NCI-H1436 treated with DMSO at 0.1 percent for 48 hours (cell line): Measurements from ENCODE around the gene PPARGC1A.

Source experiments
- DNase-seq: peaks from one replicate; lab custom pipeline; 2025; lab: John Stamatoyannopoulos, UW

The PPARGC1A gene

GRCh38 chr4:23878912-23879732, 10.7 kb downstream of the PPARGC1A start:
- DNase-seq, result no peak

GRCh38 chr4:23878246-23878891, 11.5 kb downstream of the PPARGC1A start:
- no peak for DNase-seq

GRCh38 chr4:23877758-23878229, 12.1 kb downstream of the PPARGC1A start:
- DNase-seq, result no peak

GRCh38 chr4:23876418-23877089, 13.3 kb downstream of the PPARGC1A start:
- no peak for DNase-seq

DNA sequence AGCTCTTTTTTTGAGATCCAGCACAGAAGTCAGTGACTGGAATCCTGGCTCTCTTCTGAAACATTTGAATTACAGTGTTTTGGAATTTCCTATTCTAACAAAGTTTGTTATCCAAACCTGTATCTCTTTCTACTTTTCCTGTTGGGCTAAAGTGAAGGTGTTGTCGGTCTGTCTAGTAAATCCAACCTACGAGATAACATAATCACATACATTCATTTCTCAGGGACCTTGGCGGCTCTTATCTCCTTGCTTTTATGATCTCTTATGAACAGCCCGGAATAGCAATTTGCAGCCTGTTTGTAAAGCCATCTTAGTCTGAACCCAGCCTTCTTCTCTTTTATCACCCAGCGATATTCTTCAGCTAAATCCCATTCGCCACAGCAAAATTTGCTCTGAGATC, 14.5 kb downstream of the PPARGC1A start:
- DNase-seq, result no peak

DNA sequence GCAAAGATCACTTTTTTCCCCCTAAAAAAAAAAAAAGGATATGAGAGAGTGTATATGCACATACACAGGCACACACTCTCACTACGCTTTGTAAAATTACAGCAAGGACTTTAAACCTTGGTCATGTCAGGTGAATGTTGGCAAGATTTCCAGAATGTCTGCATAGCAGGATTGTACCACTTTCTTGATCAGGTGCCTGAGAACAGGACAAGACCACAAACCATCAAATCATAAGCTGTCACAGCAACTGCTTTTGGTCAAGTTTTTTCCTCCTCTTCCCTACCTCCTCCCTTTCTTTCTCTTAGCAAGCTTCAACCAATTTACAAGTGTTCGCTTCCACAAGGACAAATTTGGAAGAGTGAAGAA, 15.3 kb downstream of the PPARGC1A start:
- no peak for DNase-seq

GRCh38 chr4:23873717-23874535, 15.9 kb downstream of the PPARGC1A start:
- no peak for DNase-seq

- DNase-seq, result no peak
Measured at GRCh38 chr4:23871426-23871825, 18.4 kb downstream of the PPARGC1A start.

- DNase-seq, result no peak
Measured at GRCh38 chr4:23866450-23867075, 23.3 kb downstream of the PPARGC1A start.

DNA sequence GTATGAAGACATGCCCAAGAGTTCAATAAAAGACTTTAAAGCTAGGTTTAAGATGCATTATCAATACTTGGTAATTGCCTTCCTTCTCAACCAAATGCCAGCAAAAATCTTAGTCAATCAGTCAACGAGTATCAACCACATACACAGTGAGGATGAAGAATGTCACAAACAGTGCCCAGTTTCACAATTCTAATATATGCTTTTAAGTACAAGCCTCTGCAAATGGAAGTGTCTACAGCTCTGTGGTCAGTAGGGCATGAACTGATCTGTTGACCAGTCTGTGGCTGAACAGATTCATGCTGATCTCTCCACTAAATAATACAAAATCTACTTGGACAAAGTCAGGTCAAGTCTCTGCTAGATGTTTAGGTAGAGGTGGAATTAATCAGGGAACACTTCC, 27.9 kb downstream of the PPARGC1A start:
- DNase-seq, result no peak

- no peak for DNase-seq
Measured at GRCh38 chr4:23860919-23861318, 28.9 kb downstream of the PPARGC1A start.

- DNase-seq, result no peak
Measured at GRCh38 chr4:23857367-23857959, 32.4 kb downstream of the PPARGC1A start.

GRCh38 chr4:23856630-23857029, 33.2 kb downstream of the PPARGC1A start:
- DNase-seq, result no peak

DNA sequence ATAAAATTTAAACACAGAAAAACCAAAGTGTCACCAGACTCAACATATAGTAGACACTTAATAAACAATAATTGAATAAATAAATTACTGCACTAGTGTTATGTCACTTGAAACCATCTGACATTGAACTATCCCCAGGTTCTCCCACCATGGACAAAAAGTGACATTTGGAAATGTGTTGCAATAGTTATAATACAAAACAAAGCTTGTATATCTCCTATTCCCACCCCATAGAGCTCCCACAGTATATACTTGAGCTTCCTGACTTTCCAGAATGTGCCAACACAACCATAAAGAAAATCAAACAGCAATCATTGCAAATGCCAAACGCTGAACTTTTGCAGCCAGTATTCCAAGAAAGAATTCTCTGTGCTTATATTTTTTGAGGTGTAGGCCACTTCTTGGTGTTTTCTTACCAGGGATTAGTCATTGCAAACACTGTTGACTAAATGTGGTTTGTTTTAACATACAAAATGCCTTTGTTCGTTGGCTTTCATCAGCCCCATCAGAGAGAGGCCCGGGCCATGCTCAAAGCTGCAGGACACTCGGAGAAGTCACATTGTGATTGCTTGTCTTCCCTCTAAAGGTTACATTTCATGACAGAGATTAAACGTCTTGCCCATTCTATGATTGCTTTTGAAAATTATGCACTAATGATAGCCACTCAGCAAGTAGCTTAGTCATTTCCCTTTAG, 33.8 kb downstream of the PPARGC1A start:
- DNase-seq, result no peak

DNA sequence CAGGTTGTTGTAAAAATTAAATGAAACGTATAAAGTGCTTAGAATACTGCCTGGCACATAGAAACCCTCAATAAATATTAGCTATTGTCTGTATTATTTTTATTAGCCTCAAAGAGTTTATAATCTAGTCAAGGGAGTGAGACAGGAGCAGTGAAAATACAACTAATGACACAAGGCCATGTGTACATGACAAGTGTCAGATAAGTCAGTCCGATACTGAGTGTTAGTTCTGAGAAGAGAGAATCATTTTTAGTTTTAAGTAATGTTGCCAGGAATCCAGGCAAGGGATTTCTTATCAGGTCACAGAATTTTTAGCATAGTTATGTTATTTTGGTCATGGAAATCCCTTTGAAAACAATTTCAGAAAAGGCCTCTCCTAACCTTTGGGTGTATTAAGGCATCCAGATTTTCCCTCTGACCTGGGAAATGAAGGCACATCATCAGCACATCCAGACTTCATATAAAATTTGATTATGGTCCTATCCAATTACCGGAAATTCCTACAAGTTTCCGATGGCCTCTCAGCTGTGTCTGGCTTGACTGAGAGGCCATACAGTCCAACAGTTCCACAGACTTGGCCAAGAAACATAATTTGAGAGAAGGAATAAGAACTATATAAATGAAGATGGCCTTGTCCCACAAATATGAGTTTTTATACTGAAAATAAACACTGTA, 35.7 kb downstream of the PPARGC1A start:
- DNase-seq, result no peak

DNA sequence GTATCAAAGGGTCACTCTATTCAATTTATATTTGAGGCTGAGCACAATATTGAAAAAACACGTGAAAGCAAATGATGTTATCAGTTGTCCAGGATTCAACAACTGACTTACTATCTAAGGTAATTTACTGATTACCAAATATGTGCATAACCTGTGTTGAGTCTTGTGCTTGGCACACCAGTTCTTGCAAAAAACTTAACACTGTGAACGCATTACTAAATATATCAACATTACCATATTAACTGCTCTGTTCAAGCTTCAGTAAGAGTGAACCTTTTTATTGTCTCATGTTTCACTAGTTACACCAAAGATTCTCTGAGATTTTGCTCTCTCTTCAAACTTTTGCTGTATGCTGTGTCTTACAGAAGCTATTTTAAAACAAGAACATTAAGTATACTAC, 38.4 kb downstream of the PPARGC1A start:
- no peak for DNase-seq

GRCh38 chr4:23847158-23847557, 42.7 kb downstream of the PPARGC1A start:
- no peak for DNase-seq

- no peak for DNase-seq
Measured at GRCh38 chr4:23844961-23845360, 44.9 kb downstream of the PPARGC1A start.

GRCh38 chr4:23839279-23839678, 50.6 kb downstream of the PPARGC1A start:
- DNase-seq, result no peak

DNA sequence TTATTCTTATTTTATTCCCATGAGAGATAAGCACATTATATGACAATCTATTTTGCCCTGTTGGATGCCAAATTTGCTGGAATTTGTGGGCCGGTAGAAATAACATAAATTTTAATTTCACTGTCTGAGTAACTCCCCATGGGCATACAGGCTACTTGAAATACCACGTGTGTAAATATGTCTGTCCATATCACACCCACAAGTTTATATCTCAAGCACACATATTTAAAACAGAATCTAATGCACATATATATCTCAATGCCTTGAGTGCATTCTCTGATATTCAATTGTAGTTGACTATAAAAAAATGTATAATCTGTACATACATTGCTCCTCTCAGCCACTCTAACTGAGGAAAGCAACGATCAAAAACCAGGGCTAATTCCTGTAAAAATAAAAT, 51.2 kb downstream of the PPARGC1A start:
- DNase-seq, result no peak
